ENCODE measurements around the gene LETM1. TPM values are rescaled to one million over a fixed set of nuclear protein-coding genes. Genes with fewer than 3 reads are reported as not detected.

The LETM1 gene
- total and polyA plus RNA-seq, 2 of the 8 experiments (the other 6 are each of a cell fraction or from before 2014, with no cell fraction given): 19.8 to 50.1 TPM

- TF ChIP-seq TEAD4 (IDR thresholded peaks at IDR 0.05; ENCODE audit: low read depth, low read length) (no peak), TBP (IDR thresholded peaks at IDR 0.05; ENCODE audit: low read depth, low read length) (no peak), RAD21 (IDR thresholded peaks at IDR 0.05 in 1 of 2, conservative IDR thresholded peaks at IDR 0.05 in 1 of 2; ENCODE audit: low read depth in 2 of 2, low read length in 2 of 2) (no peak), MAFK (IDR thresholded peaks at IDR 0.05; ENCODE audit: low read depth, low read length) (no peak), BCL11A (IDR thresholded peaks at IDR 0.05; ENCODE audit: low read depth in 2 of 2, low read length in 2 of 2) (no peak)
Observed at GRCh38 chr4:1880332-1880731, 24.4 kb upstream of the LETM1 start (continued).
